Upper lobe of right lung (tissue), 1 donor: ENCODE measurements around the gene PTPN7. TPM values are rescaled to one million over a fixed set of nuclear protein-coding genes. Genes with fewer than 3 reads are reported as not detected.

Source experiments
- ATAC-seq: fragments of 200-7000 bp; cut with Tn5 transposase; one replicate; pipeline ENCODE4 v1.9.1; 2020; ENCODE audit warnings: mild to moderate bottlenecking, moderate library complexity
- DNase-seq: peaks from one replicate; pipeline ENCODE4 v3.0.0-alpha.2; 2020
- H3K27ac ChIP-seq: fragments of 200-600 bp; one replicate; pipeline ENCODE4 v1.8.0; 2022
- H3K27me3 ChIP-seq: fragments of 200-600 bp; one replicate; pipeline ENCODE4 v1.8.0; 2022; ENCODE audit warnings: mild to moderate bottlenecking
- H3K36me3 ChIP-seq: fragments of 200-600 bp; one replicate; pipeline ENCODE4 v1.8.0; 2022
- H3K4me1 ChIP-seq: fragments of 200-600 bp; one replicate; pipeline ENCODE4 v1.8.0; 2022
- H3K4me3 ChIP-seq: fragments of 200-600 bp; one replicate; pipeline ENCODE4 v1.8.0; 2022; ENCODE audit warnings: mild to moderate bottlenecking
- H3K9me3 ChIP-seq: fragments of 200-600 bp; one replicate; pipeline ENCODE4 v1.8.0; 2022
- CTCF ChIP-seq: fragments of 200-600 bp; IDR thresholded peaks from one replicate; pipeline ENCODE4 v1.8.0; 2022; ENCODE audit warnings: antibody characterized with exemption
- intact Hi-C: fragments of 100-400 bp; cut with DNase I; formaldehyde crosslinking; loops from one replicate; pipeline ENCODE4 v1.11.0; 2022
- total RNA-seq: library from RNA; stranded (reverse); fragmentation: NEBNext Ultra II Directional; extraction: Animal tissue kit (Norgen Biotek cat#: 25700); gene quantifications from one replicate; pipeline ENCODE4 v1.2.1, GENCODE V29; 2021
- donor health status: DM: no; HTN: yes; CAD: no; lungs with severe emphysema.

Gene PTPN7
- total RNA-seq, 1 donor from 2014 or later, result 7.3 TPM

GRCh38 chr1:202130816-202131522 lies 29.4 kb downstream of the PTPN7 start:
- Histone ChIP-seq H3K9me3 (no peaks in the 10 kb centered on the region), H3K36me3 (peaks cover 33% of the 10 kb centered on the region), H3K4me1 (peaks cover 28% of the 10 kb centered on the region), H3K27ac (peak overlapping the region; percentile 86), H3K27me3 (no peaks in the 10 kb centered on the region), H3K4me3 (no peak overlapping the region)
- no peak for TF ChIP-seq CTCF
- DNase-seq, result no peak
- no peak for ATAC-seq
- intact Hi-C loops, result loop anchor here (5.0 kb wide), 1 partner anchor 119 kb away; the partner anchor contains the start of gene ELF3

GRCh38 chr1:202130297-202130721 lies 30.1 kb downstream of the PTPN7 start:
- H3K4me1 ChIP-seq, result peaks cover 28% of the 10 kb centered on the region
- H3K4me3 ChIP-seq, result no peak overlapping the region
- no peak for ATAC-seq
- no peak for TF ChIP-seq CTCF
- intact Hi-C loops, result loop anchor here (5.0 kb wide), 1 partner anchor 118 kb away; the partner anchor contains the start of gene ELF3
- DNase-seq, result no peak
- H3K27me3 ChIP-seq, result no peaks in the 10 kb centered on the region
- H3K36me3 ChIP-seq, result peaks cover 27% of the 10 kb centered on the region
- no peaks in the 10 kb centered on the region for H3K9me3 ChIP-seq
- peak overlapping the region; percentile 86 for H3K27ac ChIP-seq

GRCh38 chr1:202129453-202130296 lies 30.7 kb downstream of the PTPN7 start:
- H3K4me3 ChIP-seq, result no peak overlapping the region
- intact Hi-C loops, result loop anchor here (5.0 kb wide), 1 partner anchor 117 kb away; the partner anchor contains the start of gene ELF3
- H3K9me3 ChIP-seq, result no peaks in the 10 kb centered on the region
- ATAC-seq, result no peak
- peaks cover 20% of the 10 kb centered on the region for H3K36me3 ChIP-seq
- H3K27ac ChIP-seq, result no peak overlapping the region
- peaks cover 23% of the 10 kb centered on the region for H3K4me1 ChIP-seq
- DNase-seq, result no peak
- H3K27me3 ChIP-seq, result no peaks in the 10 kb centered on the region
- TF ChIP-seq CTCF, result no peak

- ATAC-seq (no peak), DNase-seq (no peak)
- no peak overlapping the region for H3K27ac ChIP-seq
- no peak for TF ChIP-seq CTCF
- H3K36me3 ChIP-seq, result peaks cover 4% of the 10 kb centered on the region
- H3K4me3 ChIP-seq, result no peak overlapping the region
- no peaks in the 10 kb centered on the region for H3K27me3 ChIP-seq
- no peaks in the 10 kb centered on the region for H3K9me3 ChIP-seq
- intact Hi-C loops, result no loop called here
- peaks cover 10% of the 10 kb centered on the region for H3K4me1 ChIP-seq
These were observed 32.4 kb downstream of the PTPN7 start for GRCh38 chr1:202127836-202128622.

- DNase-seq, result no peak
- Histone ChIP-seq H3K36me3 (no peaks in the 10 kb centered on the region), H3K4me3 (no peak overlapping the region), H3K4me1 (peaks cover 6% of the 10 kb centered on the region), H3K9me3 (no peaks in the 10 kb centered on the region), H3K27ac (no peak overlapping the region), H3K27me3 (no peaks in the 10 kb centered on the region)
- no peak for TF ChIP-seq CTCF
- intact Hi-C loops, result no loop called here
- no peak for ATAC-seq
These were observed 33.3 kb downstream of the PTPN7 start for GRCh38 chr1:202127061-202127460.
